C4-2B (cell line): Measurements from ENCODE around the gene VPS8.

Experiments used
- ZFX ChIP-seq: fragments of 450-650 bp; IDR thresholded peaks from 2 replicates; pipeline ENCODE4 v1.6.1; 2017
- TF ChIP-seq, protein P1 (sequence below): fragments of 450-650 bp; conservative IDR thresholded peaks from 2 replicates; pipeline ENCODE4 v1.5.1; 2017; ENCODE audit warnings: mild to moderate bottlenecking

DNA sequence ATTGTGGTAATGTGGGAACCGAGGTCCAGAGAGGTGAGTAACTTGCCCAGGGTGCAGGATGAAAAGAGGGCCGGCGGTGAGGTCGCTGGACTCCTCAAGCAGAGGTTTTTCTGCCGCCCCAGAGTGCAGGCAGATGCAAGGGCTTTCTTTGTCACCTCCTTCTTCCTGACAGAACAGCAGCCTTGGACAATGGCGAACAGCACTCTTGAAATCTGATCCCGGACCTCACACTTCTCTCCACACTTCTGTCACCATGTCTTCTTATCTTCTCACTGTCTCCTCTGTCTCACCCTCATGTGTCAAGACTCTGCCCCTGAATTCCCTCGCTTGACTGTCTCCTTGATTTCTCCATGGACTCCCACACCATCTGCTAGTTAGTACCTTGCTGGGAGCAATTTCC, 15.4 kb upstream of the VPS8 start:
- TF ChIP-seq, protein P1, sequence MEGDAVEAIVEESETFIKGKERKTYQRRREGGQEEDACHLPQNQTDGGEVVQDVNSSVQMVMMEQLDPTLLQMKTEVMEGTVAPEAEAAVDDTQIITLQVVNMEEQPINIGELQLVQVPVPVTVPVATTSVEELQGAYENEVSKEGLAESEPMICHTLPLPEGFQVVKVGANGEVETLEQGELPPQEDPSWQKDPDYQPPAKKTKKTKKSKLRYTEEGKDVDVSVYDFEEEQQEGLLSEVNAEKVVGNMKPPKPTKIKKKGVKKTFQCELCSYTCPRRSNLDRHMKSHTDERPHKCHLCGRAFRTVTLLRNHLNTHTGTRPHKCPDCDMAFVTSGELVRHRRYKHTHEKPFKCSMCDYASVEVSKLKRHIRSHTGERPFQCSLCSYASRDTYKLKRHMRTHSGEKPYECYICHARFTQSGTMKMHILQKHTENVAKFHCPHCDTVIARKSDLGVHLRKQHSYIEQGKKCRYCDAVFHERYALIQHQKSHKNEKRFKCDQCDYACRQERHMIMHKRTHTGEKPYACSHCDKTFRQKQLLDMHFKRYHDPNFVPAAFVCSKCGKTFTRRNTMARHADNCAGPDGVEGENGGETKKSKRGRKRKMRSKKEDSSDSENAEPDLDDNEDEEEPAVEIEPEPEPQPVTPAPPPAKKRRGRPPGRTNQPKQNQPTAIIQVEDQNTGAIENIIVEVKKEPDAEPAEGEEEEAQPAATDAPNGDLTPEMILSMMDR, result no peak
- TF ChIP-seq ZFX, result no peak
